Measurements from ENCODE around the gene VMP1.
"Not testable (repeated sequence)": the region's sequence is repeated elsewhere in the genome, so short reads cannot be mapped to it uniquely, and the experiment has no call there.

The VMP1 gene

GRCh38 chr17:59783221-59784047 lies 76.0 kb downstream of the VMP1 start:
- DNase-seq: no peak

GRCh38 chr17:59785091-59785799 lies 77.8 kb downstream of the VMP1 start:
- DNase-seq: no peak

DNA sequence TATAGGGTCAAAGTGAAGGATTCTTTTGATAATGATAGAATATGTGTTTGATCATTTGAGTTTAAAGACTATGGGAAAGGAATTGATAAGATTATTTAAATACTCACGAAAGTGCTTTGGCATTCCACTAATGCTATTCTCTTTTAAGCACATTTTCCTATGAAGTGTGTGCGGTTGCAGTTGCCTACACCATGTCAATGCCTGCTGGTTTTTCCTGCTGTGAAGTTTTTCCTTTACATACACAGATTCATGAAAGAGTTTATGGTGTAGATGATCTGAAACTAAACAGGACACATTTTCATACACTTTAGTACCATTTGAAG lies 78.7 kb downstream of the VMP1 start:
- DNase-seq: no peak

GRCh38 chr17:59786536-59787319 lies 79.3 kb downstream of the VMP1 start:
- peak; percentile 79 for DNase-seq

- DNase-seq: not testable (repeated sequence)
Observed at GRCh38 chr17:59789849-59790248, 82.4 kb downstream of the VMP1 start.

DNA sequence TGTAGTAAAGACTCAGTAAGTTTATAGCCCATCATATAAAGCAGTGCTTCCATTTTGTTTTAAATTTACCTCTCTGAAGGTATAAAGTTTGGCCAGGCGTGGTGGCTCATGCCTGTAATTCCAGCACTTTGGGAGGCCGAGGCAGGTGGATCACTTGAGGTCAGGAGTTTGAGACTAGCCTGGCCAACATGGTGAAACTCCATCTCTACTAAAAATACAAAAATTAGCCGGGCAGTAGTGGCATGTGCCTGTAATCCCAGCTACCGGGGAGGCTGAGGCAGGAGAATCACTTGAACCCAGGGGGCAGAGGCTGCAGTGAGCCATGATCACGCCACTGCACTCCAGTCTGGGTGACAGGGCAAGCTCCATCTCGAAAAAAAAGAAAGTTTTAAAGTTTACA lies 83.0 kb downstream of the VMP1 start:
- not testable (repeated sequence) for DNase-seq

DNA sequence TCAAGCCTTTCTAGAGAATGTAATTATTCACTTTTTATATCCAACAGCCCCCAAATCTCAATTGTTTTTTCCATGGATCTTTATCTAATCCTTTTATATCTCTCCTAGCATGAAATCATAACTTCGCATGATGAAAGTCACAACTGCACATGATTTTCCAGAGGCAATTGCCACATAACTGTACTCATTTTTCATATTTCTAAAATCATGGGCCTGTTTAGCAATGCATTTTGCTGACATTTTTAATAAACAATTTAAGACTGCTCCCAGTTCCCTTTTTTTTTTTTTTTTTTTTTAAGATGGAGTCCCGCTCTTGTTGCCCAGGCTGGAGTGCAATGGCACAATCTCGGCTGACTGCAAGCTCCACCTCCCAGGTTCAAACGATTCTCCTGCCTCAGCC lies 83.5 kb downstream of the VMP1 start:
- no peak for DNase-seq

- DNase-seq: no peak
Observed at GRCh38 chr17:59791603-59792457, 84.4 kb downstream of the VMP1 start.

DNA sequence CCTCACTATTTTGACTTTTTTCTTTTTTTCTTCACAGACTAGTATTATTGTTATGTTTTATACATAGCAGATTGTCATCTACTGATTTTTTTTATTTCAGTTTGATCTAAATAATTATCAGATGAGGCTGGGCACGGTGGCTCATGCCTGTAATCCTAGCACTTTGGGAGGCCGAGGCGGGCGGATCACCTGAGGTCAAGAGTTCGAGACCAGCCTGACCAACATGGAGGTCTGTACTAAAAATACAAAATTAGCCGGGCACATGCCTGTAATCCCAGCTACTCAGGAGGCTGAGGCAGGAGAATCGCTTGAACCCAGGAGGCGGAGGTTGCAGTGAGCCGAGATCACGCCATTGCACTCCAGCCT lies 85.0 kb downstream of the VMP1 start:
- not testable (repeated sequence) for DNase-seq

DNA sequence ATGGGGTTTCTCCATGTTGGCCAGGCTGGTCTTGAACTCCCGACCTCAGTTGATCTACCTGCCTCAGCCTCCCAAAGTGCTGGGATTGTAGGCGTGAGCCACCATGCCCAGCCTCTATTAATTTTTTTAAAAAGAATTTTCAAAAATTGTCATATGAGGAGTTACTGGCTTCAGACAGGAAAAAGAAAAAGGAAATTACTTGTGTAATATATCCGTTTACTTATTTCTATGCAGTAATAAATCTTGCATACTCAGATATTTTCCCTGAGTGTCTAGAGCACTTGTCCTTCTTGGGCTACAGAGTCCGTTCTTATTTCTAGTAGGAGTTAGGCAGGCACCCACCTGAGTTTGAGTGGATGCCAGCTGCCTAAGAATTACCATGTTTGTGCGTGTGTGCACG lies 85.8 kb downstream of the VMP1 start:
- DNase-seq: no peak

GRCh38 chr17:59796138-59796537 lies 88.7 kb downstream of the VMP1 start:
- no peak for DNase-seq

- no peak for DNase-seq
Observed at GRCh38 chr17:59796785-59797205, 89.3 kb downstream of the VMP1 start.

GRCh38 chr17:59798111-59798510 lies 90.7 kb downstream of the VMP1 start:
- DNase-seq: no peak

- DNase-seq: no peak
Observed at GRCh38 chr17:59800530-59800942, 93.1 kb downstream of the VMP1 start.

- DNase-seq: no peak
Observed at GRCh38 chr17:59802160-59802559, 94.7 kb downstream of the VMP1 start.

- no peak for DNase-seq
Observed at GRCh38 chr17:59804901-59805465, 97.5 kb downstream of the VMP1 start.

- DNase-seq: not testable (repeated sequence)
Observed at GRCh38 chr17:59806322-59806721, 98.9 kb downstream of the VMP1 start.

GRCh38 chr17:59807892-59808509 lies 100.5 kb downstream of the VMP1 start:
- no peak for DNase-seq

- no peak for DNase-seq
Observed at GRCh38 chr17:59810894-59811153, 103.4 kb downstream of the VMP1 start.

GRCh38 chr17:59811209-59811608 lies 103.8 kb downstream of the VMP1 start:
- no peak for DNase-seq

DNA sequence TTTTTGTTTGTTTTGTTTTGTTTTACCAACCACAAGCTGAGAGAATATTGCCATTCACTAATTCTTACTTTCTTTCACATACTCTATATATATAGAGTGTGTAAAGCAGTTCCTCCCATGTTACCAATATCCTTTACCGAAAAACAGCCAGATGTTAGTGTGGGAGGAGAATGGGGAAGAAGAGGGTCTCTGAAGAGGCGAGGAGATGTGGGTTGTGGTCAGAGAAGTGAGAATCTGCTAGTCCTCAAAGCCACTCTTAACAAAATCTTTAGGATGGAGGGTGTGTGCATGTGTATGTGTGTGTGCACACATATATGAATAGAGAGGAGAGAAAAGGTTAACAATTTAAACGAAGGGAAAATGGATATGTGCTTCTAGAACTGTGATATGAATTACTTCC lies 104.7 kb downstream of the VMP1 start:
- DNase-seq: no peak

GRCh38 chr17:59814276-59814675 lies 106.8 kb downstream of the VMP1 start:
- DNase-seq: no peak

All from activated naive CD4-positive, alpha-beta T cell treated with Interleukin-2 at 50 U/mL for 16 hours (primary cell).